GM19397 (cell line): ENCODE results near the gene VAV3.

ENCODE experiments used
- ATAC-seq: cut with Tn5 transposase; IDR thresholded peaks from one replicate; pipeline ENCODE4 v1.9.1; 2021; ENCODE audit warnings: mild to moderate bottlenecking, moderate library complexity; ENCODE audit not compliant: unreplicated experiment

VAV3 gene

GRCh38 chr1:107604825-107605224, 360.2 kb downstream of the VAV3 start:
- ATAC-seq, result no peak

DNA sequence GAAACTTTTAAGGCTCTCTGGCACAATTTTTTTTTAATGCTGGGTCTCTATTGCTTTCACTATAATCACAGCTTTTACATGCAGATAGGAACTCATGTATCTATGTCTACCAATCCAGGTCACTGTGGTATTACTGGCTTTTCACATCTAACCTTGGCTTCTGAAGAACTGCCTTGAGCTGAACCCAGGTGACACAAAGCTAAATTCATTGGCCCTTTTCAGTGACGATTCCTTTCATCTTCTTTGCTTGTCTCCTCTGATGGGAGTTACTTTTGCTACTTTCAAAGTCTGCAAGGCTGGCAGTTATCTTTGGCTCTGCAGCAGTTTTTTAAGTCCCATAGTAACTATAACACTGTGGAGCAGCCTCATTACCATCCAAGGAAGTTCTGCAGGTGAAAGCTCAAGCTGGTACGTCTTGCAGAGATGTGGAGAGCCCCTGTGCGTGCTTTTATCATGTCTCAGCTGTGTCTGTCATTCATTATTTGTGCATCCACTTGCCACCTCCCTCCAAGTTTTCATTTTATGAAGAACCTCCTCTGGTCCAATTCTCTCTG, 364.3 kb downstream of the VAV3 start:
- ATAC-seq, result no peak

GRCh38 chr1:107599220-107599619, 365.8 kb downstream of the VAV3 start:
- ATAC-seq, result no peak

DNA sequence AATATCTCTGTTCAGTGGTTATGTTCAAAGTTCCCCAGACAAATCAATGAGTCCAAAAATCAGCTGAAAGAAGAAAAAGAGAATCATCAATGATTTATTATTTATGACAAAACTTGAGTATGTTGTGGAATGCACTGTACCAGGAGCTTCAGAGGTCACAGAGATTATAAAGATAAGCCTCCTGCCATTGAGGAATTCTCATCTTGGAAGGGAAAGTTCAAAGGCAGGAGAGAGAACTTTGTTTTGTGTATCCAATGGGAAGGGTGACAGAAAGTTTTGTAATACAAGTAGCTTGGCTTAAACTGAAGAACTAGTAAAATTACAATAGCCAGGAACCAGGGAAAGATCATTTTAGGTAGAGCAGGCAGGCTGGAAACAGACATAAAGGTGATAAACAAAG, 367.7 kb downstream of the VAV3 start:
- ATAC-seq, result no peak

GRCh38 chr1:107594536-107594935, 370.4 kb downstream of the VAV3 start:
- no peak for ATAC-seq

- no peak for ATAC-seq
These were observed 371.3 kb downstream of the VAV3 start for GRCh38 chr1:107593501-107594209.

DNA sequence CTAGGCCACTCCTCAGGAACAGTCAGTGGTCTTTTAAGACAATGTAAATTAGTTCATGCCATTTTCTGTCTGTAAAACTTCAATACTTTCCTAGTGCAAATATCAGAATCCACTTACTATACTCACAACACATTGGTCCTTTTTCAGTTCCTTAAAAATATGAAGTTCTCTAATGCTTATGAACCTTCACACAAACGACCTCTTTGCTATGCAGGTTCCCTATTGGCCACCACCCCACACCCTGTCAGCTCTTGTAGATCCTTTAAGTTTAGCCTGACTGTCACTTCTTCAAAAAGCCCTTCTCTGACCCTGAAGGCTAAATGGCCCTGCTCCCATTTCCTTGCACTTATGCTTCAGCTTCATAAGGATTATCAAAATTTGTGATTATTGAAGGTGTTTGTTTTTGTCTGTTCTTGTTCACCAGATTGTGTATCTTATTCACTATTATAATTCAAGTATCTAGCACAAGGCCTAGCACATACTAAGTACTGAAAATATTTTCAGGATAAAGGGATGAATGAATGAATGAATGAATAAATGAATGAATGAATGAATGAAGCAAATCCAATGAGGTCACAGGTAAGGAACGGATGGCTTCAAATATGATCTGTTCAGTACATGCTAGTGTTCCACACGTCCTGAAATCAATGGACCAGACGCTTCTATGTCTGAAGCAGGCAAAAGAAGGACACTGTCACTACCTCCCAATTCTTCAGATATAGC, 373.9 kb downstream of the VAV3 start:
- ATAC-seq, result no peak

DNA sequence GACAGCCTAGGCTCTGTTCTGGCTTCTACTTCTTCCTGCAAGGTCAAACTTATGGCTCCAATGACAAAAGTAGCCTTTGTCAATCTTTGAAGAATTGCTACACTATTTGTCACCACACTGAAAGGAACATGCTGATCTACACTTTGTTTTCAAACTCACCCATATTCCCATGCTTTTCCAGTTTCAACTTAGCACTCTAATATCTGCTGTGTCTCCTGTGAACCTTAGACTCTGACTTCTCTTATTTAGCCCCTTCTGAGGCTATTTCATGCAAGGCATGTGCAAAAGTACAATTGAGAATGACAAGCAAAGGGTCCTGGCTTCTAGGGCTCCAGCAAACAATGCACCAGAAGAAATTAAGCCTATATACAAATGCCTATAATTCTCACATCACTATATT, 374.9 kb downstream of the VAV3 start:
- ATAC-seq, result no peak

GRCh38 chr1:107588321-107588720, 376.7 kb downstream of the VAV3 start:
- ATAC-seq, result no peak

DNA sequence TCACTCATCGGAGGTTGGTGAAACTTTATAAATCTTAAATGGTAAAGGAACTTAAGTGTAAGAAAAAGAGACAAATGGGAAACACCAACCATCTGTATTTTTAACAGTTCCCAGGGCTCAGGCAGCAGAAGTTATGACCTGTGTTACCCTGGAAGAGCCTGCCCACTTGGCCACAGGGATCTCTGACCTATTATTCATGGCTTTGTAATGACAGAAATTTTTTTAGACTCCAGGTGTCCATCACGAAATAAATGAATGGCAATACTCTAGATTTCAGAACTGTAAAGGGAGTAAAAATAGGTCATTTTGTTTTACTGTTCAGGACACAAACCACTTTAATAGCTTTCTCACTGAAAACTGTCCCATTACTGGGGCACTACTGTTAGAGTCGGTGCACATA, 389.8 kb downstream of the VAV3 start:
- ATAC-seq, result no peak

- no peak for ATAC-seq
These were observed 390.9 kb downstream of the VAV3 start for GRCh38 chr1:107574044-107574443.

DNA sequence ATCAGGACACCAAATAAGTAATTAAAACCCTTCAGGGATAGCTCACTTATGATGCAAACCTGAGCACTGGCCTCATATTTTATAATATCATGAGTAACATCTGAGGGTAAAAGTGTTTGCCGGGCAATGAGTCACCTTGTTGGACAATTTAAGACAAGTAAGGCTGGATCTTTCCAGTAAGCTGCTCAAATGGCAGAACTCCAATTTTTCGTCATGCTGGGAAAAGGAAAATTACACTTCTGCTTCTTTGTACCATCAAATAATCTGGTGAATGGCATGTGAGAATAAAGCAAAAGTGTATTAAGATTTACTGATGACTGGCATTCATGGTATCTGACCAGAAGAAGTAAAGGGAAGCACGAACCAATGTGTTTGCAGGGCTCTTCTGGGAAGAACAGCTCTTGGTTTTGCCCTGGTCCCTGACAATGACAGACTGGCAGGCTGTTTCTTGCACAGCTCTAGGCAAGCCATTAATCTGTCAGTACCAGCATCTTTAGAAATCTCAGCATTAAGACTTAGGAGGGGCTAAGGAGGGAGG, 392.2 kb downstream of the VAV3 start:
- ATAC-seq, result no peak

- ATAC-seq, result no peak
These were observed 394.2 kb downstream of the VAV3 start for GRCh38 chr1:107570768-107571167.

- ATAC-seq, result no peak
These were observed 401.5 kb downstream of the VAV3 start for GRCh38 chr1:107563441-107563840.

- no peak for ATAC-seq
These were observed 405.1 kb downstream of the VAV3 start for GRCh38 chr1:107559881-107560280.

- ATAC-seq, result no peak
These were observed 407.9 kb downstream of the VAV3 start for GRCh38 chr1:107557095-107557494.

GRCh38 chr1:107555578-107555977, 409.4 kb downstream of the VAV3 start:
- ATAC-seq, result no peak

DNA sequence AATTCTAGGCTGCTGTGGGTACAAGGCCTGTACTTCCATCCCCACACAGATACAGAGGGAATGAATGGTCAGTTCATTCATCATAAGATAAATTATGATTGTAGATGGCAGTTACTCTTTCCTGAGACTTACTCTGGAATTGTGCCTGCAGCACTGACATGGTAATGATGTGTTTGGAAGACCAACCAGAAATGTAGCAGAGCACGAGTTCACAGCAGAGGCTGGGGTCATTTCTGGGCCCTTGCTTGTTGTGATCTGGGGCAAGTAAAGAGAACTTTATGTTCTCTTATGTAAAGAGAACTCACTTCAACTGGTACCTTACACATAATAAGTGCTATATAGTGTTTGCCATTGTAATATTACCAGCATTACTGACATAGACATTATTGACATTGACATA, 412.2 kb downstream of the VAV3 start:
- no peak for ATAC-seq

GRCh38 chr1:107551456-107551855, 413.5 kb downstream of the VAV3 start:
- no peak for ATAC-seq

- ATAC-seq, result no peak
These were observed 414.6 kb downstream of the VAV3 start for GRCh38 chr1:107550358-107550757.

- ATAC-seq, result no peak
These were observed 415.7 kb downstream of the VAV3 start for GRCh38 chr1:107549152-107549810.
